ENCODE data around the gene ATG10. TPM values are rescaled to one million over a fixed set of nuclear protein-coding genes. Genes with fewer than 3 reads are reported as not detected.

Gene ATG10
- total RNA-seq, 1 donor from 2014 or later, result 7.6 TPM

DNA sequence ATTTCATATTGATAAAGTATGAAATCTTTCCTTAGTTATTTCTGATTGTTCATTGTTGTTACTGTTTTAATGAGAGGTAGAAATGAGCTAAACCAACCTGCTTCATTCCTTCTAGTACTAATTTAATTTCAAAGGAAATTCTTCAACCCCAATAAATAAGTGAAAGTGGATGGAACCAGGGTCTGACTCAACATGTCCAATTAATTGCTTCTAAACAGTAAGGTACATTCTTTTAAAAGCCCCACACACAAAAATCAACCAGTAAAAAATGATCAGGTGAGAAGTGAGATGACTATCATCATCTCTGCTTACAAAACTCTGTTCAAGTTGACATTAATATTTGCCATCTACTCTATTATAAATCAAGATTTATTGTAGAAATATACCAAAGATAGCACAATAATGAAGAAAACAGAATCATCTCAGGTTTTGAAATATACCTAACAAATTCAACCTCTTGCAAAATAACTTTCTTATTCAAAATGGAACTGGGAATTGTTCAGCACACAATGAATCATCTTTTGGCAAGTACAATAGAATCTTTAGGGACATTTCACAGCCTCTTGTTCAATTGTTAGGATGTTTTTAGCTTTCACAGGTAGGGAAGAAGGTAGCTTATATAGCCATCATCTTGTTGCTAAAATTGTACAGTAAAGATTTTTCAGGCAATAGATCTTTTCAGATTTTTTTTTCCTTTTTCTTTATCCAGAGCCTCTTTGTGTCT is 191.8 kb downstream of the ATG10 start:
- intact Hi-C loops (cut with micrococcal nuclease), result loop anchor here (10.0 kb wide), 2 partner anchors 59 to 189 kb away; partner anchors contain the start of gene ATG10

GRCh38 chr5:82164176-82164976 is 192.6 kb downstream of the ATG10 start:
- intact Hi-C loops (cut with micrococcal nuclease), result loop anchor here (10.0 kb wide), 2 partner anchors 60 to 190 kb away; partner anchors contain the start of gene ATG10

GRCh38 chr5:82164977-82165713 is 193.3 kb downstream of the ATG10 start:
- intact Hi-C loops (cut with micrococcal nuclease), result loop anchor here (5.0 to 10.0 kb wide), 3 partner anchors 60 to 313 kb away; partner anchors contain the start of gene ATG10

DNA sequence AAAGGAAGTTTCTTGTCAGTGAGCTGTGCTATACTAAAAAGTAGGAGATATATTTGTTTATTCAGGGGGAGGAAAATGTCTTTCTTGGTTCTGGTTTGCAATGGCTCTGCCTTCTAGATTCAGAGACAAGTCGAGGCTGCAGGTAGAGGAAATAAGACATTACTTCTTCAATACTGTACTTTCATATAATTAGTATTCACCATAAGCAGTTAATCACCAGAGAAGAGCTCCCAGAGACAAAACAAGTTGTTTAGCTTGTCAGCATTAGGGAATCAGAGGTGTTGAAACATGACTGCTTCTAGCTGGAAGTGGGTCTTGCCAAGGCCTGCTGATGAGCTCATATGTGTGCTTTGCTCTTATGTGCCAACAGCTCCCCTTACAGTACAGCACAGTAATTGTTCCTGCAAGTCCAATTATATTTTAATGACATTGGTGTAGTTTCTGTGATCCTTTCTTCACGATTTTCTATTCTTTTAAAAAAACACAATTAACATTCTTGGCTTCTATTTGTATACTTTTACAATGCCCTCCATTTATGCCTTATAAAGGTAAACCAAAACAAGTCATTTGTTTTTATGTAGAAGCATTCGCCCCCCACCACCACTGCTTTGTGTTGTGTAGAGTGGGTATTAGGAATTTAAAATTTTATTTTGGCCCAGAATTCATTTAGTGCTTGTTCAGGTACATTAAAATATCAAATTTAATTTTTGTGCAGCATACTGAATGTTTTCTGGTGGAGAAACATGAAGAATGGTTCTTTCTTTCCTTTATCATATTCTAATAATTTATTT is 194.1 kb downstream of the ATG10 start:
- intact Hi-C loops (cut with micrococcal nuclease), result loop anchor here (1.0 to 10.0 kb wide), 6 partner anchors 61 to 741 kb away; partner anchors contain the start of genes ATG10 and SSBP2

- intact Hi-C loops (cut with micrococcal nuclease), result loop anchor here (2.0 to 10.0 kb wide), 4 partner anchors 63 to 743 kb away; partner anchors contain the start of gene ATG10
Observed at GRCh38 chr5:82167372-82167935, 195.6 kb downstream of the ATG10 start.

DNA sequence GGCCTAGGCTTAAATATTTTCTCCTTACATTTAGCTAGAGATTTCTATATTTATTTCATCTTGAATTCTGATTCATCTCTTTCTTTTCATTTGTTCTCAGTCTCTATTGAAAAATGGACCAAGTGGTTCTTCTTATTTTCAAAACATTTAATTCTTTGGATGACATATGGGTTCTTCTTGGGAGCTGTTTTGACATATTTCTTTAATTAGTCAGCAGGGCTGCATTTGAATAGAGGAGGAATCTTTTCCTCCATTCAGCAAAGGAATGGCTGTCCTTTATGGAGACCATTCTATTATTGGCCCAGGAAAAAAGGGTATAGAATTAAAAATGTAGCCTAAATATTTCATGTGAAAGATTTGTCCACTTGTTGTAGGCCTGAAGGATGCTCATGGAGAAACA is 196.5 kb downstream of the ATG10 start:
- intact Hi-C loops (cut with micrococcal nuclease), result loop anchor here (5.0 to 10.0 kb wide), 3 partner anchors 63 to 316 kb away; partner anchors contain the start of gene ATG10

GRCh38 chr5:82169892-82170291 is 198.1 kb downstream of the ATG10 start:
- intact Hi-C loops (cut with micrococcal nuclease), result loop anchor here (5.0 to 10.0 kb wide), 3 partner anchors 65 to 318 kb away; partner anchors contain the start of gene ATG10

GRCh38 chr5:82174128-82174918 is 202.5 kb downstream of the ATG10 start:
- intact Hi-C loops (cut with micrococcal nuclease), result loop anchor here (1.0 kb wide), 1 partner anchor 51 kb away; no protein-coding TSS in a partner anchor

DNA sequence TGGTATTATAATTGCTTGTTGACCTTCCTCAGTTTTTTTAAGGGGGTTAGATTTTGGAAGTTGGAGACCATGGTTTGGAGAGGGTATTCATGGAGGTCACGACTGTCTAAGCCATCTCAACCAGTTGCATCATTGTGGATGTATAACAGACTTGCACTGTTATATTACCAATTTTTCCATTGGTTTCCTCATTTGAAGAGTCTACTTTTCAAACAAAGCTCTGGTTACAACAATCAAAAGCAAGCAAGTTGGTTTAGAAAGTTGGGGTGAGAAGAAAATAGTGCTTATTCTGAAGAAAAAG is 203.0 kb downstream of the ATG10 start:
- intact Hi-C loops (cut with micrococcal nuclease), result loop anchor here (1.0 kb wide), 1 partner anchor 50 kb away; no protein-coding TSS in a partner anchor

DNA sequence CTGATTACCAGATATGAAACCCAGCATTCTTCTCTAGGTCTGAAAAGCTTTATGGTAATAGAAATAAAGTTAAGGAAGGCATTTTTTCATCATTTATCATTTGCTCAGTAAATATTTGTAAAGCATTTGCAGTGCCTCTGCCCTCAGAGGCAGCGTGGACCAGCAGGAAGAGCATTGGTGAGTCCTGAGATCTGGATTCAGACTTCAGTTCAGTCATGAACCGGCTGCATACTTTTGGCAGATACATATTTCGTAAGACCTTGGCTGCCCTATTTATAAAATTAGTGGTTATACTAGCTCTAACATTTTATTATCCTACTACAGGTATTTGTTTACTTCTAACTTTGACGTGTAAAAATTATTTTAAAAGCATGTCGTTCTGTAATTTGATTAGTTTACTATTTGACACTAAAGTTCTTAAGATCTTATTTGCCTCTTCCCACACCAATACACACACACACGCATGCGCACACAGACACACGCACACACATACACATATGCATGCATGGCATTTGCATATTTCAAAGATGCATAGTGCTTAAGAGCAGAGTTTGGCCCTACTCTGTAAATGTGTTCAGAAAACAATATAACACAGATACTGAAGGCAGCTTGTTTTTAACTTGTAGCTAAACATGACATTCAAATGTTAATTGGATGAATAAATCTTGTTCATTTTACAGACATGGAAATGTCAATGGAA is 204.4 kb downstream of the ATG10 start:
- intact Hi-C loops (cut with micrococcal nuclease), result no loop called here

DNA sequence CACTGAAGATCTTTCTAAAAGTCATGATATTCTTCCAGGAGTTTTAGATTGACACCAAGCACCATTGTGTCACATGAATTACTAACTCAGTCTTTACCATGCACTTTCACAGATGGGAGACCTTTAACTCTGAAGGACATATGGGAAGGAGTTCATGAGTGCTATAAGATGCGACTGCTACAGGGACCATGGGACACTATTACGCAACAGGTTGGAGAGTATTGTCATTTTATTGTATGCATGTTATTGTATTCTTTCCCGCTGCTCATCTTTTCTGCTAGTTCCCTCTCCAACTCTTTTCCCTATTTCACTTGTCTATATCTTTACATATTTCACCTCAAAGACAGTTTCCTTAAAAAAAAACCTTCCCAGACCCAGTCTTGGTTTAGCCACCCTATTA is 206.6 kb downstream of the ATG10 start:
- intact Hi-C loops (cut with micrococcal nuclease), result no loop called here

- intact Hi-C loops (cut with micrococcal nuclease), result no loop called here
Observed at GRCh38 chr5:82182662-82183061, 210.8 kb downstream of the ATG10 start.

GRCh38 chr5:82183828-82184227 is 212.0 kb downstream of the ATG10 start:
- intact Hi-C loops (cut with micrococcal nuclease), result no loop called here

- intact Hi-C loops (cut with micrococcal nuclease), result no loop called here
Observed at GRCh38 chr5:82185851-82186250, 214.0 kb downstream of the ATG10 start.

GRCh38 chr5:82197550-82197949 is 225.7 kb downstream of the ATG10 start:
- intact Hi-C loops (cut with micrococcal nuclease), result no loop called here

DNA sequence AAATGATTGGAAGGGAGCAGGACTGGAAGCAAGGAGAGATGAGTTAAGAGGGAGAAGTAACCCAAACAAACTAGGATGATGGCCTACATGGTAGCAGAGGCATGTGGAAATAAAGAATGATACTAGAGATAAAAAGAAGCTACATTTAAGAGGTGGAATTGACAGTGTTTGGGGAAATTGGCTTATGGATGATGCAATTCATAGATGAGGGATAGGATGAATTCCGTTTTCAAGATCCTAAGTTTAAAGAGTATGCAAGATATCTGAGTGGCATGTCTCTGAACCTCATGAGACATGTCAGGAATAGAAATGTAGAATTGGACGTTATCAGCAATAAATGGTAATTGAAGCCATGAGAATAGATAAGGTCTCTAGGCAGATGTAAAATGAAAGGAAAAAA is 232.7 kb downstream of the ATG10 start:
- intact Hi-C loops (cut with micrococcal nuclease), result no loop called here

- intact Hi-C loops (cut with micrococcal nuclease), result no loop called here
Observed at GRCh38 chr5:82205005-82205404, 233.2 kb downstream of the ATG10 start.

DNA sequence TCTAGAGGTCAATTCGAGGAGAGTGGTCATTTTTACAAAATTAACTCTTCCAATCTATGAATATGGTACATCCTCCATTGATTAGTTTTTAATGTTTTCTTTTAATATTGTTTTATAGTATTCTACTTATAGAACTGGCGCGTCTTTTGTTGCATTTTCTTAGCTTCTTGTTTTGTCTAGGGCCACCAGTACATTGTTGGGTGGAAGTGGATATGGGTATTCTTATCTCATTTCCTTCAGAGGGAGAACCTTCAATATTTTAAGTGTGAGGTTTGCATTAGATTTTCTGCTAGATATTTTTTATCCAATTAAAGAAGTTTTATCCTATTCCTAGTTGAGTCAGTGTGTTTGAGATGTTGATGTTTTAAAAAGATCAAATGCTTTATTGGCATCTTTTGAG is 236.5 kb downstream of the ATG10 start:
- intact Hi-C loops (cut with micrococcal nuclease), result no loop called here

All from T-helper 2 cell treated with Interferon-gamma antibody and Interleukin-4, amounts not matched to agents 100 ng/mL and 5 ng/mL, for 36 hours (primary cell).